Measurements from ENCODE around the gene CLTC.

DNA sequence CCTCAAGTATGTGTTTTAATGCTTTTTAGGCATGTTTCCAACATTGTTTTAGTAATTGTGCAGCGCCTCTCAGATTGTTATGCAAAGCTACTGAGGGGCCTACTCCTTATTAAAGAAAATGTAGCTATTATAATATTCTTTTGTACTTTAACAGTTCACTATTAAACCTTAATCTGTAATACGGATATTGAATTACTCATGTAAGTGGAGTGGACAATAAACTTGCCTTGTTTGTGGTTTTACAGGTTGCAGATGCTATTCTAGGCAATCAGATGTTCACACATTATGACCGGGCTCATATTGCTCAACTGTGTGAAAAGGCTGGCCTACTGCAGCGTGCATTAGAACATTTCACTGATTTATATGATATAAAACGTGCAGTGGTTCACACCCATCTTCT, 46.5 kb downstream of the CLTC start:
- TF ChIP-seq CTCF (IDR thresholded peaks at IDR 0.05; ENCODE audit: insufficient read depth, low read length) (no peak), GABPA (IDR thresholded peaks at IDR 0.05; ENCODE audit: low read depth) (no peak), POLR2AphosphoS5 (IDR thresholded peaks at IDR 0.05; ENCODE audit: low read depth) (no peak)

Measured in HL-60 (cell line).